CD4-positive, alpha-beta memory T cell (primary cell): ENCODE measurements around the gene SPAG9. TPM values are rescaled to one million over a fixed set of nuclear protein-coding genes. Genes with fewer than 3 reads are reported as not detected.

ENCODE experiments used
- CTCF ChIA-PET: fragments of 350-600 bp; sonication (Branson Sonifier 250); formaldehyde crosslinking; loops from one replicate; lab custom pipeline; 2021; ENCODE audit warnings: inconsistent platforms; ENCODE audit not compliant: partially characterized antibody; lab: Charles Lee
- POLR2A ChIA-PET: fragments of 350-600 bp; sonication (Branson Sonifier 250); formaldehyde crosslinking; loops from one replicate; lab custom pipeline; 2021; ENCODE audit not compliant: partially characterized antibody; lab: Charles Lee
- DNase-seq, 5 donors: peaks; one replicate each; pipeline versions ENCODE4 v3.0.0 to v3.0.0-alpha.2; 2020 to 2022; ENCODE audit warnings: mixed read lengths in 1 of 5
- H3K27ac ChIP-seq: one replicate; pipeline ENCODE4 v1.7.0; 2013; ENCODE audit warnings: low read depth, low read length
- H3K27me3 ChIP-seq: 2 replicates; pipeline ENCODE4 v1.7.0; 2013; ENCODE audit warnings: mild to moderate bottlenecking, low read length, moderate library complexity; ENCODE audit not compliant: insufficient read depth
- H3K36me3 ChIP-seq: 2 replicates; pipeline ENCODE4 v1.7.0; 2013; ENCODE audit warnings: mild to moderate bottlenecking, low read length, moderate library complexity; ENCODE audit not compliant: insufficient read depth
- H3K4me1 ChIP-seq: 2 replicates; pipeline ENCODE4 v1.7.0; 2013; ENCODE audit warnings: mild to moderate bottlenecking, low read length, moderate library complexity; ENCODE audit not compliant: insufficient read depth
- H3K4me3 ChIP-seq, 2 donors: one replicate each; pipeline ENCODE4 v1.7.0; 2013; ENCODE audit warnings: low read length in 2 of 2, mild to moderate bottlenecking in 1 of 2
- H3K9me3 ChIP-seq, 2 donors: one replicate each; pipeline ENCODE4 v1.7.0; 2013; ENCODE audit warnings: low read length in 2 of 2, control low read depth in 1 of 2; ENCODE audit not compliant: control insufficient read depth in 1 of 2
- H3K27ac Mint-ChIP-seq, 7 donors: one replicate each; pipeline ENCODE4 v1.8.0; 2020 to 2021; ENCODE audit warnings: mixed read lengths in 7 of 7, mild to moderate bottlenecking in 6 of 7, inconsistent platforms in 3 of 7, moderate library complexity in 3 of 7
- H3K27me3 Mint-ChIP-seq, 2 donors: one replicate each; pipeline ENCODE4 v1.8.0; 2020 to 2021; ENCODE audit warnings: mixed read lengths in 2 of 2
- H3K36me3 Mint-ChIP-seq, 2 donors: one replicate each; pipeline ENCODE4 v1.8.0; 2020 to 2021; ENCODE audit warnings: mixed read lengths in 2 of 2, inconsistent platforms in 1 of 2, mild to moderate bottlenecking in 1 of 2
- H3K4me1 Mint-ChIP-seq, 4 donors: one replicate each; pipeline ENCODE4 v1.8.0; 2020 to 2021; ENCODE audit warnings: mixed read lengths in 4 of 4, mild to moderate bottlenecking in 1 of 4
- H3K4me3 Mint-ChIP-seq, 8 donors: one replicate each; pipeline ENCODE4 v1.8.0; 2020 to 2021; ENCODE audit warnings: mixed read lengths in 8 of 8, mild to moderate bottlenecking in 7 of 8, moderate library complexity in 6 of 8, inconsistent platforms in 3 of 8
- H3K9me3 Mint-ChIP-seq, 8 donors: one replicate each; pipeline ENCODE4 v1.8.0; 2020 to 2021; ENCODE audit warnings: mixed read lengths in 8 of 8, mild to moderate bottlenecking in 5 of 8, inconsistent platforms in 3 of 8, moderate library complexity in 1 of 8
- intact Hi-C: fragments of 100-400 bp; cut with micrococcal nuclease; formaldehyde crosslinking; loops from one replicate; pipeline ENCODE4 v1.15.1; 2023
- polyA plus RNA-seq, 2 donors: library from polyadenylated mRNA; unstranded; fragments of 300-500 nt; fragmentation: Illumina TruSeq; gene quantifications; one replicate each; pipeline ENCODE4 v1.2.3, GENCODE V29; 2021
- total RNA-seq, 2 experiments: library from RNA; stranded (reverse); gene quantifications; one replicate each; pipeline ENCODE4 v1.2.3, GENCODE V29; 2021

Gene SPAG9
- total and polyA plus RNA-seq, 4 experiments from 2014 or later: 3.2 to 62.3 (median 36.0) TPM

GRCh38 chr17:51153210-51154072, 32.8 kb upstream of the SPAG9 start, which contains the start of gene NME1:
Gene NME1, plus strand, starts transcription at chr17:51153559. Its CDS starts 2,096 bp downstream, at chr17:51155655.
- Histone ChIP-seq H3K4me1 (peaks cover 21% of the 10 kb centered on the region), H3K4me3 (peak within 1 kb of the TSS; percentile 77 to 85), H3K27me3 (no peaks in the 10 kb centered on the region), H3K27ac (peak within 1 kb of the TSS; percentile 61), H3K9me3 (no peaks in the 10 kb centered on the region), H3K36me3 (peaks cover 4% of the 10 kb centered on the region)
- POLR2A ChIA-PET: interaction anchor here (0.6 to 4.7 kb wide), 29 partner anchors 9 to 374 kb away, joined by 3 to 56 read pairs (median 4); partner anchors contain the start of genes MBTD1, NME2, SPAG9 and TOB1
- CTCF ChIA-PET: interaction anchor here (0.6 to 9.2 kb wide), 35 partner anchors 9 to 756 kb away, joined by 3 to 161 read pairs (median 4); partner anchors contain the start of genes SPAG9 and UTP18
- intact Hi-C loops: loop anchor here (1.0 to 5.0 kb wide), 8 partner anchors 13 to 445 kb away; partner anchors contain the start of genes MBTD1, NME2, TOB1 and UTP18
- peaks cover 4 to 8% of the 10 kb centered on the region in 2 donors for H3K36me3 Mint-ChIP-seq
- H3K4me1 Mint-ChIP-seq: peaks cover 0 to 7% (median 2%) of the 10 kb centered on the region in 4 donors
- no peak within 1 kb of the TSS for H3K27ac Mint-ChIP-seq
- H3K4me3 Mint-ChIP-seq: no peak within 1 kb of the TSS
- H3K9me3 Mint-ChIP-seq: no peaks in the 10 kb centered on the region
- peak; percentile 98 to 99 (median 98) for DNase-seq
- peaks cover 0 to 1% of the 10 kb centered on the region in 2 donors for H3K27me3 Mint-ChIP-seq

GRCh38 chr17:51152766-51153209, 32.1 kb upstream of the SPAG9 start:
- Mint-ChIP-seq H3K27me3 (peaks cover 0 to 1% of the 10 kb centered on the region in 2 donors), H3K4me3 (no peak overlapping the region), H3K36me3 (peaks cover 4 to 8% of the 10 kb centered on the region in 2 donors), H3K27ac (no peak overlapping the region), H3K4me1 (peaks cover 0 to 7% (median 2%) of the 10 kb centered on the region in 4 donors), H3K9me3 (no peaks in the 10 kb centered on the region)
- POLR2A ChIA-PET: interaction anchor here (0.6 to 4.7 kb wide), 24 partner anchors 10 to 373 kb away, joined by 3 to 56 read pairs (median 6); partner anchors contain the start of genes MBTD1, NME2, SPAG9 and TOB1
- peak overlapping the region; percentile 15 to 85 for H3K4me3 ChIP-seq
- intact Hi-C loops: loop anchor here (1.0 to 5.0 kb wide), 8 partner anchors 14 to 444 kb away; partner anchors contain the start of genes MBTD1, NME2, TOB1 and UTP18
- no peak for DNase-seq
- H3K36me3 ChIP-seq: peaks cover 4% of the 10 kb centered on the region
- CTCF ChIA-PET: interaction anchor here (0.7 to 9.2 kb wide), 31 partner anchors 9 to 755 kb away, joined by 3 to 161 read pairs (median 4); partner anchors contain the start of genes SPAG9 and UTP18
- peak overlapping the region; percentile 61 for H3K27ac ChIP-seq
- H3K4me1 ChIP-seq: peaks cover 21% of the 10 kb centered on the region
- H3K27me3 ChIP-seq: no peaks in the 10 kb centered on the region
- no peaks in the 10 kb centered on the region for H3K9me3 ChIP-seq

- peak overlapping the region in 1 of 7 donors; percentile 42 for H3K27ac Mint-ChIP-seq
- POLR2A ChIA-PET: no interaction called here
- H3K27ac ChIP-seq: no peak overlapping the region
- no peak overlapping the region for H3K4me3 ChIP-seq
- H3K4me1 Mint-ChIP-seq: peaks cover 0 to 4% (median 1%) of the 10 kb centered on the region in 4 donors
- no peaks in the 10 kb centered on the region for H3K36me3 ChIP-seq
- H3K9me3 ChIP-seq: no peaks in the 10 kb centered on the region
- intact Hi-C loops: loop anchor here (5.0 kb wide), 1 partner anchor 284 kb away; the partner anchor contains the start of gene TOB1
- H3K4me1 ChIP-seq: peaks cover 21% of the 10 kb centered on the region
- H3K36me3 Mint-ChIP-seq: no peaks in the 10 kb centered on the region
- no peaks in the 10 kb centered on the region for H3K27me3 ChIP-seq
- peaks cover 0 to 1% of the 10 kb centered on the region in 2 donors for H3K27me3 Mint-ChIP-seq
- no peaks in the 10 kb centered on the region for H3K9me3 Mint-ChIP-seq
- H3K4me3 Mint-ChIP-seq: no peak overlapping the region
- no peak for DNase-seq
- CTCF ChIA-PET: interaction anchor here (9.2 kb wide), 1 partner anchor 149 kb away, joined by 161 read pairs; no protein-coding TSS in a partner anchor
These were observed 30.3 kb upstream of the SPAG9 start for GRCh38 chr17:51150932-51151331.

GRCh38 chr17:51149163-51149562, 28.5 kb upstream of the SPAG9 start:
- H3K4me1 Mint-ChIP-seq: peaks cover 0 to 2% (median 0%) of the 10 kb centered on the region in 4 donors
- no peak for DNase-seq
- peaks cover 0 to 1% of the 10 kb centered on the region in 2 donors for H3K27me3 Mint-ChIP-seq
- no peak overlapping the region for H3K27ac Mint-ChIP-seq
- Histone ChIP-seq H3K36me3 (no peaks in the 10 kb centered on the region), H3K9me3 (no peaks in the 10 kb centered on the region), H3K4me1 (peaks cover 10% of the 10 kb centered on the region), H3K27me3 (no peaks in the 10 kb centered on the region), H3K4me3 (no peak overlapping the region), H3K27ac (no peak overlapping the region)
- H3K36me3 Mint-ChIP-seq: no peaks in the 10 kb centered on the region
- ChIA-PET POLR2A (no interaction called here), CTCF (interaction anchor here (9.2 kb wide), 1 partner anchor 147 kb away, joined by 161 read pairs; no protein-coding TSS in a partner anchor)
- no peak overlapping the region for H3K4me3 Mint-ChIP-seq
- no peaks in the 10 kb centered on the region for H3K9me3 Mint-ChIP-seq
- intact Hi-C loops: no loop called here

GRCh38 chr17:51147650-51148049, 27.0 kb upstream of the SPAG9 start:
- H3K36me3 Mint-ChIP-seq: no peaks in the 10 kb centered on the region
- no peak overlapping the region for H3K4me3 Mint-ChIP-seq
- H3K4me3 ChIP-seq: no peak overlapping the region
- no peak overlapping the region for H3K27ac ChIP-seq
- no peaks in the 10 kb centered on the region for H3K9me3 Mint-ChIP-seq
- H3K4me1 ChIP-seq: peaks cover 3% of the 10 kb centered on the region
- H3K27ac Mint-ChIP-seq: peak overlapping the region in 1 of 7 donors; percentile 23
- no peak for DNase-seq
- H3K27me3 ChIP-seq: no peaks in the 10 kb centered on the region
- ChIA-PET POLR2A (interaction anchor here (1.4 kb wide), 1 partner anchor 27 kb away, joined by 3 read pairs; the partner anchor contains the start of gene SPAG9), CTCF (interaction anchor here (9.2 kb wide), 1 partner anchor 145 kb away, joined by 161 read pairs; no protein-coding TSS in a partner anchor)
- H3K4me1 Mint-ChIP-seq: peaks cover 0 to 2% (median 0%) of the 10 kb centered on the region in 4 donors
- H3K36me3 ChIP-seq: no peaks in the 10 kb centered on the region
- intact Hi-C loops: no loop called here
- H3K27me3 Mint-ChIP-seq: peaks cover 0 to 1% of the 10 kb centered on the region in 2 donors
- H3K9me3 ChIP-seq: no peaks in the 10 kb centered on the region

- ChIA-PET POLR2A (no interaction called here), CTCF (no interaction called here)
- no peak for DNase-seq
- no peaks in the 10 kb centered on the region for H3K36me3 Mint-ChIP-seq
- no peaks in the 10 kb centered on the region for H3K27me3 Mint-ChIP-seq
- Histone ChIP-seq H3K27me3 (no peaks in the 10 kb centered on the region), H3K36me3 (no peaks in the 10 kb centered on the region), H3K27ac (no peak overlapping the region), H3K4me3 (no peak overlapping the region), H3K9me3 (no peaks in the 10 kb centered on the region), H3K4me1 (no peaks in the 10 kb centered on the region)
- H3K9me3 Mint-ChIP-seq: no peaks in the 10 kb centered on the region
- H3K27ac Mint-ChIP-seq: no peak overlapping the region
- intact Hi-C loops: no loop called here
- no peaks in the 10 kb centered on the region for H3K4me1 Mint-ChIP-seq
- no peak overlapping the region for H3K4me3 Mint-ChIP-seq
These were observed 23.8 kb upstream of the SPAG9 start for GRCh38 chr17:51144266-51145022.
